ENCODE data around the gene MEX3A. TPM values are rescaled to one million over a fixed set of nuclear protein-coding genes. Genes with fewer than 3 reads are reported as not detected.
A peak's percentile ranks its signal among the peaks of the same experiment; 100 is the strongest.

Gene MEX3A
- total and polyA plus RNA-seq, 10 of the 15 experiments (the other 5 are each of a cell fraction or from before 2014, with no cell fraction given): 0.11 to 5.1 (median 1.7) TPM

GRCh38 chr1:156126630-156127534 lies 44.6 kb upstream of the MEX3A start (continued):
- TF ChIP-seq, protein P1, sequence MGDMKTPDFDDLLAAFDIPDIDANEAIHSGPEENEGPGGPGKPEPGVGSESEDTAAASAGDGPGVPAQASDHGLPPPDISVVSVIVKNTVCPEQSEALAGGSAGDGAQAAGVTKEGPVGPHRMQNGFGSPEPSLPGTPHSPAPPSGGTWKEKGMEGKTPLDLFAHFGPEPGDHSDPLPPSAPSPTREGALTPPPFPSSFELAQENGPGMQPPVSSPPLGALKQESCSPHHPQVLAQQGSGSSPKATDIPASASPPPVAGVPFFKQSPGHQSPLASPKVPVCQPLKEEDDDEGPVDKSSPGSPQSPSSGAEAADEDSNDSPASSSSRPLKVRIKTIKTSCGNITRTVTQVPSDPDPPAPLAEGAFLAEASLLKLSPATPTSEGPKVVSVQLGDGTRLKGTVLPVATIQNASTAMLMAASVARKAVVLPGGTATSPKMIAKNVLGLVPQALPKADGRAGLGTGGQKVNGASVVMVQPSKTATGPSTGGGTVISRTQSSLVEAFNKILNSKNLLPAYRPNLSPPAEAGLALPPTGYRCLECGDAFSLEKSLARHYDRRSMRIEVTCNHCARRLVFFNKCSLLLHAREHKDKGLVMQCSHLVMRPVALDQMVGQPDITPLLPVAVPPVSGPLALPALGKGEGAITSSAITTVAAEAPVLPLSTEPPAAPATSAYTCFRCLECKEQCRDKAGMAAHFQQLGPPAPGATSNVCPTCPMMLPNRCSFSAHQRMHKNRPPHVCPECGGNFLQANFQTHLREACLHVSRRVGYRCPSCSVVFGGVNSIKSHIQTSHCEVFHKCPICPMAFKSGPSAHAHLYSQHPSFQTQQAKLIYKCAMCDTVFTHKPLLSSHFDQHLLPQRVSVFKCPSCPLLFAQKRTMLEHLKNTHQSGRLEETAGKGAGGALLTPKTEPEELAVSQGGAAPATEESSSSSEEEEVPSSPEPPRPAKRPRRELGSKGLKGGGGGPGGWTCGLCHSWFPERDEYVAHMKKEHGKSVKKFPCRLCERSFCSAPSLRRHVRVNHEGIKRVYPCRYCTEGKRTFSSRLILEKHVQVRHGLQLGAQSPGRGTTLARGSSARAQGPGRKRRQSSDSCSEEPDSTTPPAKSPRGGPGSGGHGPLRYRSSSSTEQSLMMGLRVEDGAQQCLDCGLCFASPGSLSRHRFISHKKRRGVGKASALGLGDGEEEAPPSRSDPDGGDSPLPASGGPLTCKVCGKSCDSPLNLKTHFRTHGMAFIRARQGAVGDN (IDR thresholded peaks at IDR 0.05): 0 out of 2 replicates have a peak, but pooled peaks have one; percentile 9
- peak; percentile 86 for TF ChIP-seq NR2F1 (conservative IDR thresholded peaks at IDR 0.05)
- TF ChIP-seq ESRRA (IDR thresholded peaks at IDR 0.05; ENCODE audit: low read length): no peak
- no peak for TF ChIP-seq CUX1 (IDR thresholded peaks at IDR 0.05; ENCODE audit: insufficient replicate concordance, low read depth, low read length)
- no peak for TF ChIP-seq NR2C1 (IDR thresholded peaks at IDR 0.05)
- no peak for TF ChIP-seq SREBF1 (IDR thresholded peaks at IDR 0.05; ENCODE audit: low read length)
- peak; percentile 97 for TF ChIP-seq BACH1 (IDR thresholded peaks at IDR 0.05; ENCODE audit: borderline replicate concordance)
- TF ChIP-seq, protein P2, sequence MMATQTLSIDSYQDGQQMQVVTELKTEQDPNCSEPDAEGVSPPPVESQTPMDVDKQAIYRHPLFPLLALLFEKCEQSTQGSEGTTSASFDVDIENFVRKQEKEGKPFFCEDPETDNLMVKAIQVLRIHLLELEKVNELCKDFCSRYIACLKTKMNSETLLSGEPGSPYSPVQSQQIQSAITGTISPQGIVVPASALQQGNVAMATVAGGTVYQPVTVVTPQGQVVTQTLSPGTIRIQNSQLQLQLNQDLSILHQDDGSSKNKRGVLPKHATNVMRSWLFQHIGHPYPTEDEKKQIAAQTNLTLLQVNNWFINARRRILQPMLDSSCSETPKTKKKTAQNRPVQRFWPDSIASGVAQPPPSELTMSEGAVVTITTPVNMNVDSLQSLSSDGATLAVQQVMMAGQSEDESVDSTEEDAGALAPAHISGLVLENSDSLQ (IDR thresholded peaks at IDR 0.05): no peak
- no peak for TF ChIP-seq SUPT20H (IDR thresholded peaks at IDR 0.05; ENCODE audit: borderline replicate concordance, control insufficient read depth, low read depth, low read length)
- 0 out of 2 replicates have a peak, but pooled peaks have one; percentile 27 for TF ChIP-seq MAX (IDR thresholded peaks at IDR 0.05; ENCODE audit: low read depth, low read length)
- no peak for TF ChIP-seq SMAD1 (IDR thresholded peaks at IDR 0.05; ENCODE audit: low read depth, partially characterized antibody)
- no peak for TF ChIP-seq BCLAF1 (IDR thresholded peaks at IDR 0.05)
- TF ChIP-seq EP300 (IDR thresholded peaks at IDR 0.05; ENCODE audit: borderline replicate concordance in 1 of 2, control insufficient read depth in 1 of 2, low read depth in 2 of 2, low read length in 2 of 2): peak; percentile 87 to 97

Data from GM12878 (cell line).